ENCODE data around the gene TUBA1C. TPM values are rescaled to one million over a fixed set of nuclear protein-coding genes. Genes with fewer than 3 reads are reported as not detected.
A peak's percentile ranks its signal among the peaks of the same experiment; 100 is the strongest.

Gene TUBA1C
- total and polyA plus RNA-seq, 9 of the 15 experiments (the other 6 are each of a cell fraction or from before 2014, with no cell fraction given) = 755 to 3,012 (median 914) TPM

- TF ChIP-seq ATF3 (IDR thresholded peaks at IDR 0.05) (peak; percentile 88), ATF3 (CRISPR knock-in tag; conservative IDR thresholded peaks at IDR 0.05) (peak; percentile 87), ETV1 (tag; conservative IDR thresholded peaks at IDR 0.05; ENCODE audit: low read depth) (peak; percentile 18; the same call in 1 of the 2 replicates), NELFE (IDR thresholded peaks at IDR 0.05; ENCODE audit: insufficient read depth, insufficient read length) (peak; percentile 88), CREB1 (IDR thresholded peaks at IDR 0.05) (0 out of 2 replicates have a peak, but pooled peaks have one; percentile 28), CREB1 (CRISPR knock-in tag; IDR thresholded peaks at IDR 0.05) (no peak), ILF3 (IDR thresholded peaks at IDR 0.05; ENCODE audit: borderline replicate concordance) (0 out of 2 replicates have a peak, but pooled peaks have one; percentile 80), ATF7 (IDR thresholded peaks at IDR 0.05) (peak; percentile 38; the same call in 1 of the 2 replicates), CBX1 (IDR thresholded peaks at IDR 0.05; ENCODE audit: low read depth) (peak; percentile 94; the same call in 1 of the 2 replicates), ZSCAN32 (CRISPR knock-in tag; IDR thresholded peaks at IDR 0.05) (no peak), ZBTB43 (CRISPR knock-in tag; IDR thresholded peaks at IDR 0.05) (no peak; the same call in 1 of the 2 replicates), KAT2B (IDR thresholded peaks at IDR 0.05; ENCODE audit: low read depth, low read length) (no peak), CUX1 (CRISPR knock-in tag; IDR thresholded peaks at IDR 0.05) (no peak), CBX8 (IDR thresholded peaks at IDR 0.05; ENCODE audit: borderline replicate concordance, extremely low read depth, low read depth, low read length, poor library complexity, severe bottlenecking) (no peak), GTF2B (IDR thresholded peaks at IDR 0.05; ENCODE audit: extremely low read depth, insufficient read length) (peak; percentile 91), PRMT5 (CRISPR knock-in tag; IDR thresholded peaks at IDR 0.05) (no peak), PURB (CRISPR knock-in tag; IDR thresholded peaks at IDR 0.05; ENCODE audit: low read depth) (no peak), NEUROD1 (IDR thresholded peaks at IDR 0.05; ENCODE audit: borderline replicate concordance, low read depth, low read length, partially characterized antibody) (peak; percentile 18), ZNF507 (tag; conservative IDR thresholded peaks at IDR 0.05) (no peak)
These were observed at the start of gene TUBA1C (continued) for GRCh38 chr12:49264873-49265792.

All from K562 (cell line).